ENCODE results near the gene SEC22A. TPM values are rescaled to one million over a fixed set of nuclear protein-coding genes. Genes with fewer than 3 reads are reported as not detected.

SEC22A gene
- polyA plus RNA-seq, 1 experiment: 16.8 TPM

DNA sequence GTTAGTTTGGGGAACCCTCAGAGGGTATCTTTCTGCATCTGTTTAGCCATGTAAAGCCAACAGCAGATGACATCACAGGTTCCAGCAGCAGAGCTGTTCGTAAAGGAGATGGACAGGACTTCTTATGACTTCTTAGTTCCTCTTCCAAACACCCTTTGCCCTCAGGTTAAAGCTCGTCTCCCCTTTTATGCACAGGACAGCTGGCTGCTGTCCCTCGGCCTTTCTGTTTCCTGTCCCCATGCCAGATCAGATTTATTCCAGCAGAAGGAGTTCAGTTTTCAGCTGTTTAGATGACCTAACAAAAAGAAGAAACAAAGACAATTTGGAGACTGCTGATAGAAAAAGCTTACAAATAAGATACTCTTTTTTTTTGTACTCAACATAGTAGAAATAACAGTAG is 45.1 kb downstream of the SEC22A start:
- no peaks in the 10 kb centered on the region for H3K27me3 ChIP-seq (ENCODE audit: control insufficient read depth, insufficient read depth, low read length)
- peaks cover 3% of the 10 kb centered on the region; the same call in 1 of the 2 replicates for H3K36me3 ChIP-seq (ENCODE audit: control insufficient read depth, insufficient read depth, low read length)
- no peak for DNase-seq (ENCODE audit: low read depth)
- POLR2A ChIA-PET: no interaction called here
- TF ChIP-seq, protein P1, sequence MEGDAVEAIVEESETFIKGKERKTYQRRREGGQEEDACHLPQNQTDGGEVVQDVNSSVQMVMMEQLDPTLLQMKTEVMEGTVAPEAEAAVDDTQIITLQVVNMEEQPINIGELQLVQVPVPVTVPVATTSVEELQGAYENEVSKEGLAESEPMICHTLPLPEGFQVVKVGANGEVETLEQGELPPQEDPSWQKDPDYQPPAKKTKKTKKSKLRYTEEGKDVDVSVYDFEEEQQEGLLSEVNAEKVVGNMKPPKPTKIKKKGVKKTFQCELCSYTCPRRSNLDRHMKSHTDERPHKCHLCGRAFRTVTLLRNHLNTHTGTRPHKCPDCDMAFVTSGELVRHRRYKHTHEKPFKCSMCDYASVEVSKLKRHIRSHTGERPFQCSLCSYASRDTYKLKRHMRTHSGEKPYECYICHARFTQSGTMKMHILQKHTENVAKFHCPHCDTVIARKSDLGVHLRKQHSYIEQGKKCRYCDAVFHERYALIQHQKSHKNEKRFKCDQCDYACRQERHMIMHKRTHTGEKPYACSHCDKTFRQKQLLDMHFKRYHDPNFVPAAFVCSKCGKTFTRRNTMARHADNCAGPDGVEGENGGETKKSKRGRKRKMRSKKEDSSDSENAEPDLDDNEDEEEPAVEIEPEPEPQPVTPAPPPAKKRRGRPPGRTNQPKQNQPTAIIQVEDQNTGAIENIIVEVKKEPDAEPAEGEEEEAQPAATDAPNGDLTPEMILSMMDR (IDR thresholded peaks at IDR 0.05; ENCODE audit: insufficient read depth, low read depth, low read length): no peak
- CTCF ChIA-PET: interaction anchor here (1.2 kb wide), 1 partner anchor 24 kb away, joined by 4 read pairs; no protein-coding TSS in a partner anchor
- H3K4me3 ChIP-seq (ENCODE audit: low read depth, low read length): no peak overlapping the region

DNA sequence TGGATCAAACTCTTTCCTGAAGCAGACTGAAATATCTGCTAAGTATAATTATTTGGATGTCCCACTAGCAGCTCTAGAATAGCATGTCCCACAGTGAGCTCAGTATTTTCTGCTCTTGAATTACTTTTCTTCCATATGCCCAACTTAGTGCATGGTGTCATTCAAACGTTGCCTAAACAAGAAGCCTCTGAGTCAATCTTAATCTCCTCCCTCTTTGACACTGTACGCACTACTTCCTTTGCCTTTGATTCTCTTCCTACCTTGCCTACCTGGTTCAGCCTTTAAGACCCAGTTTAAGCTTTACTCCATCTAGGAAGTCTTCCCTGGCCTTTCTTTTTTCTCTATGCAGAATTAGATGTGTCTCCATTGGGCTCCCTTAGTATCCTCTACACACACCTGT is 54.5 kb downstream of the SEC22A start:
- H3K4me3 ChIP-seq (ENCODE audit: low read depth, low read length): no peak overlapping the region
- ChIA-PET POLR2A (no interaction called here), CTCF (interaction anchor here (1.3 kb wide), 1 partner anchor 313 kb away, joined by 7 read pairs; no protein-coding TSS in a partner anchor)
- H3K36me3 ChIP-seq (ENCODE audit: control insufficient read depth, insufficient read depth, low read length): no peaks in the 10 kb centered on the region
- DNase-seq (ENCODE audit: low read depth): no peak
- H3K27me3 ChIP-seq (ENCODE audit: control insufficient read depth, insufficient read depth, low read length): no peaks in the 10 kb centered on the region
- TF ChIP-seq, protein P1 (IDR thresholded peaks at IDR 0.05; ENCODE audit: insufficient read depth, low read depth, low read length): no peak

DNA sequence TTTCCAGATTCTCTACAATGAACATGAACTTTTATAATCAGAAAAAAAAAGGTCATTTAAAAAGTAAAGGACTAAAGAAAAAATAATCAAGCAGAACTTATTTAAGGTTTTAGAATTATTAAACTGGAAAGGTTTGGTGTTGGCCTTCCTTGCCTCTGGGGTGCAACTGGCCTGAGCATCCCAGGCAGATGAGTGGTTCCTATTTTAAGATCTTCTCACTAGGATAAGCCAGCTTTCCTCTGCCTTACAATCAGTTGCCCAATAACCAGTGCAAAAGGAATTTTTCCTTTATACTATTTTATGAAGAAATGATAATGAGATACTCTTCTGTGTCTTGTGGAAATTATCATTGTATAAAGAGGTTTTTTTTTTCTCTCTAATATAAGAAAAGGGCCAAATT is 56.6 kb downstream of the SEC22A start:
- TF ChIP-seq, protein P1 (IDR thresholded peaks at IDR 0.05; ENCODE audit: insufficient read depth, low read depth, low read length): no peak
- ChIA-PET CTCF (interaction anchor here (0.6 to 1.5 kb wide), 6 partner anchors 12 to 507 kb away, joined by 3 to 5 read pairs (median 4); no protein-coding TSS in a partner anchor), POLR2A (interaction anchor here (0.6 kb wide), 1 partner anchor 283 kb away, joined by 11 read pairs; no protein-coding TSS in a partner anchor)
- Histone ChIP-seq H3K36me3 (ENCODE audit: control insufficient read depth, insufficient read depth, low read length) (no peaks in the 10 kb centered on the region), H3K4me3 (ENCODE audit: low read depth, low read length) (no peak overlapping the region), H3K27me3 (ENCODE audit: control insufficient read depth, insufficient read depth, low read length) (no peaks in the 10 kb centered on the region)
- no peak for DNase-seq (ENCODE audit: low read depth)

DNA sequence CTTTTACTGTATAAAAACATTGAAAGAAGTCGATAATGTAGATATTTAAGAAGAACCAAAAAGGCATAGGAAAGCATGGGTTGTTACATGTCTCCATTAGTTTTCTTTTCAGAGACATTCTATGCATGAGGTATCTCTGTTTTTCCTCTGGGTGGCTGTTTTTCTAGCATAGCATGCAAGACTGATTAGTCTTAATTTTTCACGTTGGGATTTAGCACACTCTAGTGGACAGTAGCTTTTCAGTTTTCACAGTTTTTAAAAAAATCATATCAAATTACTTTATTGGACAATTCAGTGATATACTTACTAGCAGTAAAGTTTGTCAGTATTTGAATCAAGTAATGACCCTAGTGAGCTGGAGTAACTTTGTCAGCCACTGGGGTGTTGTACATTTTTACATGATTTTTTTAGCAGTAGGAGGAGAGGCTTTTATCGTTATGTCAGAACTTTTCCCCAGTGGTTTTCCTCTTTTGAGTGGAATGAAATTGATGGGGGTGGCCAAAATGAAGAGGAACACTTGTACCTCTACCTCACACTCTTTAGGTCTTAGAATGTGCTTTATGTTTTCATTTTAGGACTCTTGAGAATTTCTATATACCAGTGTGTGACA is 57.2 kb downstream of the SEC22A start:
- Histone ChIP-seq H3K27me3 (ENCODE audit: control insufficient read depth, insufficient read depth, low read length) (no peaks in the 10 kb centered on the region), H3K4me3 (ENCODE audit: low read depth, low read length) (no peak overlapping the region), H3K36me3 (ENCODE audit: control insufficient read depth, insufficient read depth, low read length) (no peaks in the 10 kb centered on the region)
- ChIA-PET POLR2A (interaction anchor here (0.6 kb wide), 1 partner anchor 283 kb away, joined by 11 read pairs; no protein-coding TSS in a partner anchor), CTCF (interaction anchor here (0.6 to 1.5 kb wide), 6 partner anchors 11 to 508 kb away, joined by 3 to 5 read pairs (median 4); no protein-coding TSS in a partner anchor)
- TF ChIP-seq, protein P1 (IDR thresholded peaks at IDR 0.05; ENCODE audit: insufficient read depth, low read depth, low read length): peak; percentile 67
- DNase-seq (ENCODE audit: low read depth): no peak

DNA sequence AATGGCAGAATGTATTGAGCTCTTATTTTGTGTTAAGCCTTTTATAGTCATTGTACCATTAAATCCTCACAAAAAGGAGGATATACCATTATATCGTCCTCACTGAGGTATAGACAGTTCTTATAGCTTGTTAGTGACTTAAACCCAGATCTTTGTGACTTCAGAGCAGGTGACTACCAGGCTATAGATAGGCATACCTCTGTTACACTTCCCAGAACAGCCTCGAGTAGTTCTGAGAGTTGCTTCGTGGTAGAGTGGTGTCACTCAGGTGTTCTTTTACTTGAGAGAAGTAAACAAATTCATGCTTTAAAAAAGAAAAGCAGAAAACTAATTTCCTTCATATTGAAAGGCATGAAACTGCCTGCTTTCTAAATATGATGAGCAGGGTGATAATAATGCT is 59.9 kb downstream of the SEC22A start:
- no peak for DNase-seq (ENCODE audit: low read depth)
- H3K27me3 ChIP-seq (ENCODE audit: control insufficient read depth, insufficient read depth, low read length): no peaks in the 10 kb centered on the region
- ChIA-PET CTCF (interaction anchor here (0.7 to 1.5 kb wide), 2 partner anchors 233 to 886 kb away, joined by 3 read pairs; partner anchors contain the start of gene SEMA5B), POLR2A (no interaction called here)
- no peak overlapping the region for H3K4me3 ChIP-seq (ENCODE audit: low read depth, low read length)
- TF ChIP-seq, protein P1 (IDR thresholded peaks at IDR 0.05; ENCODE audit: insufficient read depth, low read depth, low read length): no peak
- H3K36me3 ChIP-seq (ENCODE audit: control insufficient read depth, insufficient read depth, low read length): no peaks in the 10 kb centered on the region

Measured in BJ (cell line).